Keratinocyte (primary cell): ENCODE data around the gene HCRT. TPM values are rescaled to one million over a fixed set of nuclear protein-coding genes. Genes with fewer than 3 reads are reported as not detected.

Source experiments
- DNase-seq: peaks from one replicate; pipeline ENCODE4 v3.0.0-alpha.2; 2011; ENCODE audit warnings: low read depth, missing footprints, low spot score
- FAIRE-seq: peaks from 2 replicates; lab custom pipeline; 2011; peaks lifted over from hg19 to GRCh38; lab: Jason Lieb, UNC
- H2AFZ ChIP-seq: 2 replicates; pipeline ENCODE4 v1.6.0; 2012; ENCODE audit warnings: low read length, control low read depth, inconsistent platforms; ENCODE audit not compliant: control insufficient read depth
- H3K27ac ChIP-seq: 2 replicates; pipeline ENCODE4 v1.5.1; 2011; ENCODE audit warnings: low read length; ENCODE audit not compliant: control insufficient read depth, insufficient read depth
- H3K27me3 ChIP-seq: 3 replicates; pipeline ENCODE4 v1.6.0; 2011; ENCODE audit warnings: low read length; ENCODE audit not compliant: control insufficient read depth, insufficient read depth; ENCODE audit errors: extremely low read depth
- H3K36me3 ChIP-seq, 2 experiments: 2 replicates in 1 of 2; 3 replicates in 1 of 2; pipeline ENCODE4 v1.5.1; 2011; ENCODE audit warnings: low read length in 2 of 2, mild to moderate bottlenecking in 1 of 2; ENCODE audit not compliant: control insufficient read depth in 2 of 2, insufficient read depth in 2 of 2; ENCODE audit errors: extremely low read depth in 1 of 2
- H3K4me1 ChIP-seq: 3 replicates; pipeline ENCODE4 v1.5.1; 2011; ENCODE audit warnings: low read length; ENCODE audit not compliant: control insufficient read depth, insufficient read depth; ENCODE audit errors: extremely low read depth
- H3K4me2 ChIP-seq: 3 replicates; pipeline ENCODE4 v1.6.0; 2011; ENCODE audit warnings: low read depth, low read length; ENCODE audit not compliant: control insufficient read depth, insufficient read depth; ENCODE audit errors: extremely low read depth
- H3K4me3 ChIP-seq, 3 experiments: fragments of 200-600 bp in 1 of 3; sonication (generic) in 1 of 3; 2 replicates in 2 of 3; 3 replicates in 1 of 3; pipeline ENCODE4 v1.5.1; 2011 to 2016; ENCODE audit warnings: low read length in 3 of 3, mild to moderate bottlenecking in 3 of 3, control low read depth in 2 of 3, inconsistent platforms in 1 of 3, low read depth in 1 of 3, mixed read lengths in 1 of 3, mixed run types in 1 of 3, moderate library complexity in 1 of 3; ENCODE audit not compliant: control insufficient read depth in 2 of 3, insufficient read depth in 2 of 3; ENCODE audit errors: extremely low read depth in 1 of 3
- H3K79me2 ChIP-seq: 2 replicates; pipeline ENCODE4 v1.6.0; 2012; ENCODE audit warnings: low read length; ENCODE audit not compliant: control insufficient read depth, insufficient read depth
- H3K9ac ChIP-seq: 3 replicates; pipeline ENCODE4 v1.6.0; 2011; ENCODE audit warnings: low read length; ENCODE audit not compliant: control insufficient read depth, insufficient read depth; ENCODE audit errors: extremely low read depth
- H3K9me1 ChIP-seq: 3 replicates; pipeline ENCODE4 v1.6.0; 2011; ENCODE audit warnings: low read length; ENCODE audit not compliant: control insufficient read depth, insufficient read depth; ENCODE audit errors: extremely low read depth
- H3K9me3 ChIP-seq: 2 replicates; pipeline ENCODE4 v1.5.1; 2012; ENCODE audit warnings: low read depth, low read length; ENCODE audit not compliant: control insufficient read depth
- H4K20me1 ChIP-seq: 3 replicates; pipeline ENCODE4 v1.6.0; 2011; ENCODE audit warnings: low read length; ENCODE audit not compliant: control insufficient read depth, insufficient read depth; ENCODE audit errors: extremely low read depth
- CTCF ChIP-seq, 3 experiments: IDR thresholded peaks in 1 of 3; conservative IDR thresholded peaks in 1 of 3; optimal IDR thresholded peaks in 1 of 3; 2 replicates in 2 of 3; 3 replicates in 1 of 3; pipeline versions ENCODE3 to v1.5.1; 2011; ENCODE audit warnings: low read length in 3 of 3, mild to moderate bottlenecking in 3 of 3, moderate library complexity in 2 of 3, control low read depth in 1 of 3, inconsistent platforms in 1 of 3; ENCODE audit not compliant: insufficient read depth in 2 of 3; ENCODE audit errors: extremely low read depth in 1 of 3
- EZH2 ChIP-seq: IDR thresholded peaks from one replicate; pipeline ENCODE4 v1.6.1; 2012; ENCODE audit warnings: inconsistent platforms, mild to moderate bottlenecking, low read length, moderate library complexity
- dilution Hi-C: fragments of 300-500 bp; cut with MboI; formaldehyde crosslinking; loops from one replicate; pipeline ENCODE4 v1.7.0; 2020; ENCODE audit warnings: low sequenced_read_pairs; ENCODE audit not compliant: extremely low pct_ligation_motif_present
- polyA plus RNA-seq, 5 experiments: library from polyadenylated mRNA; depleted of rRNA in 3 of 5; stranded (reverse) in 3 of 5; stranded (forward) in 1 of 5; unstranded in 1 of 5; fragments of >200 nt; gene quantifications; 1 replicate in 1 of 5; 2 replicates in 3 of 5; 3 replicates in 1 of 5; pipeline versions ENCODE4 v1.2.1 to v1.2.3, GENCODE V29; 2011 to 2012; ENCODE audit warnings: missing spikeins in 2 of 5, low read depth in 1 of 5, low replicate concordance in 1 of 5

The HCRT gene
- polyA plus RNA-seq, 1 donor (not counting 4 experiments of a cell fraction or from before 2014, with no cell fraction given), result not detected

- DNase-seq (no peak), FAIRE-seq (no peak)
- Histone ChIP-seq H3K27me3 (no peaks in the 10 kb centered on the region), H3K27ac (no peak overlapping the region), H3K9ac (no peak overlapping the region), H4K20me1 (no peaks in the 10 kb centered on the region), H3K4me2 (no peak overlapping the region), H3K4me3 (no peak overlapping the region), H3K9me1 (no peaks in the 10 kb centered on the region), H3K36me3 (no peaks in the 10 kb centered on the region), H3K4me1 (peaks cover 6% of the 10 kb centered on the region), H3K9me3 (no peaks in the 10 kb centered on the region), H2AFZ (no peak overlapping the region), H3K79me2 (no peaks in the 10 kb centered on the region)
- TF ChIP-seq CTCF (optimal IDR thresholded peaks at IDR 0.05 in 1 of 3, IDR thresholded peaks at IDR 0.05 in 1 of 3, conservative IDR thresholded peaks at IDR 0.05 in 1 of 3; ENCODE audit: extremely low read depth in 1 of 3, insufficient read depth in 2 of 3, low read length in 3 of 3) (no peak), EZH2 (no peak)
- dilution Hi-C loops, result no loop called here
Observed at GRCh38 chr17:42159796-42160530, 25.3 kb downstream of the HCRT start.

GRCh38 chr17:42155614-42156045 lies 29.6 kb downstream of the HCRT start:
- no peak overlapping the region for H3K27ac ChIP-seq
- peak overlapping the region; percentile 58 for H3K9ac ChIP-seq

More at GRCh38 chr17:42155614-42156045, 29.6 kb downstream of the HCRT start:
- H2AFZ ChIP-seq, result peak overlapping the region; percentile 63
- peak overlapping the region; percentile 58 for H3K4me2 ChIP-seq
- H3K27me3 ChIP-seq, result no peaks in the 10 kb centered on the region
- H3K79me2 ChIP-seq, result peaks cover 40% of the 10 kb centered on the region
- FAIRE-seq (no peak), DNase-seq (no peak)
- no peaks in the 10 kb centered on the region for H3K9me1 ChIP-seq
- H4K20me1 ChIP-seq, result no peaks in the 10 kb centered on the region
- TF ChIP-seq CTCF (optimal IDR thresholded peaks at IDR 0.05 in 1 of 3, IDR thresholded peaks at IDR 0.05 in 1 of 3, conservative IDR thresholded peaks at IDR 0.05 in 1 of 3; ENCODE audit: extremely low read depth in 1 of 3, insufficient read depth in 2 of 3, low read length in 3 of 3) (no peak), EZH2 (no peak)
- peak overlapping the region; percentile 51 to 81 (median 61) for H3K4me3 ChIP-seq
- peaks cover 17% of the 10 kb centered on the region for H3K4me1 ChIP-seq
- dilution Hi-C loops, result no loop called here
- H3K9me3 ChIP-seq, result no peaks in the 10 kb centered on the region
- H3K36me3 ChIP-seq, result peaks cover 4 to 7% of the 10 kb centered on the region in 2 experiments
